ENCODE results near the gene ZFYVE26. TPM values are rescaled to one million over a fixed set of nuclear protein-coding genes. Genes with fewer than 3 reads are reported as not detected.
A peak's percentile ranks its signal among the peaks of the same experiment; 100 is the strongest.
"Not testable (repeated sequence)": the region's sequence is repeated elsewhere in the genome, so short reads cannot be mapped to it uniquely, and the experiment has no call there.

ZFYVE26 gene
- total RNA-seq, 1 donor from 2014 or later: 21.0 TPM

DNA sequence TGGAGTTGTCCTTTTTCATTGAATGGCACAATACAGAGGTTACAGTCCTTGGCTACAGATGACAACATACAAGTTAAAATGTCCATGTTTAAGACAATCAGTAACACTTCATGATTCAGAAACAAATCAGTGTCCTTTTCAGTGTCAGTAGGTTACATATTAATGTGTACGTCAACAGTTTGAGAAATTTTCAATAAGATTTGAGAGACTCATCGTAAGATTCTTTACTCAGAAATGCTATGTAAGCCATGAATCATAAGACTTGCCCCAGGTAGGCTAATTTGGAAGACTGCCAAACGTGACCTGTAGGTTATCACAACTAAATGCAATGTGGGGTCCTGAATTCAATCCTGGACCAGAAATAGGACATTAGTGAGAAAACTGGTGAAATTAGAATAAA is 111.2 kb downstream of the ZFYVE26 start:
- DNase-seq (ENCODE audit: low spot score): no peak

DNA sequence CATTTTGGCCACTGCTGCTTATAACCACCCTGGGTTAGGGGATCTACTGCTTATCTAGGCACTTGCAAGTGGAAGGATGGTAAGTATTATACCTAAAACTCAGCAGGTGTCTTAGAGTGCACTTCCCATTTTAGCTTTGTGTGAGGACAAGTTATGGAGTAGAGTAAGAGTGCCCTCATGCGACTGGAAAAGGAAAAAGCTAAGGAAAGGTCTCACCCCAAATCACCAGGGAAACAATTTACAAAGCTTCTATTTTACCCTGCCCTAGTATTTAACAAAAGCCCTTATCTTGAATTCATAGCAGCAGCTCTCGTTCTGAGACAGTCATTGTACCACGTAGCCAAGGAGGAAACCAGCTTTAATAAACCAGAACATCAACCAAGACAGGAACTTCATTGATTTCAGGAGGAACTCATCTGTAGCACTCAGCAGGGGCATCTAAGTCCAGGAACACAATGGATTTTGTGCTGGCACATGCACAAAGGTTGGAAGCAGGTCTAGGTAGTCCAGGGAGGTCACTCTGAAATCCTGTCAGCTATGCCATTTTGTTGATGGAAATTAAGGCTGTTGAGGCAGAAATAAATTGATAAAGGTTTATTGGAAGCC is 111.8 kb downstream of the ZFYVE26 start:
- peak; percentile 67 for DNase-seq (ENCODE audit: low spot score)

DNA sequence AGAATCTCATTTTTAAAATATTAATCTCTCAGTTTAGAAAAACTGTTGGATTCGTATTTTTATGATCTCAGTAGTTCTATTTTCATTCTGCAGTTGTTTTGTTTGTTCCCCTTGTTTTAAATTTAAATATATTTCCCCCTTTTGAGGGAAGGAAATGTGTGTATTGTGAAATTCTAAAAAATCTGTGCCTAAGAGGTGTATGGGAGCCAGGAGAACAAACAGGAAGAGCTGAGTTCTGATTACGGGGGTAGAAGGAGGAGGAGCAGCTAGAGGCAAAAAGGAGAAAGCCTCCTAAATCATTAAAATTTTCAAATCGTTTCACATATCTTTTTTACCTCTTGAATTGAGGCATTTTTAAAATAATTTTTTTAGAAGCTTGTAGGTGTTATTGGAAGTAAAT is 112.4 kb downstream of the ZFYVE26 start:
- no peak for DNase-seq (ENCODE audit: low spot score)

DNA sequence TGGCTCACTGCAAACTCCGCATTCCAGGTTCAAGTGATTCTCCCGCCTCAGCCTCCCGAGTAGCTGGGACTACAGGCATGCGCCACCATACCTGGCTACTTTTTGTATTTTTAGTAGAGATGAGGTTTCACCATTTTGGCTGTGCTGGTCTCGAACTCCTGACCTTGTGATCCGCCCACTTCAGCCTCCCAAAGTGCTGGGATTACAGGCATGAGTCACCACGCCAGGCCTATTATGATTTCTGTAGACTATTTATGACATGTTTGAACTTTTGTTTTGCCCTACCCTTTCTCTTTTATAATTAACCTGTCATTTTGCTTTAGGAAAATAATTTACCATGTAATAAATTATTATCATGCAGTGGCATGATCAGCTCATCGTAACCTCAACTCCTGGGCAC is 114.9 kb downstream of the ZFYVE26 start, which contains the start of gene RDH12:
Gene RDH12, plus strand, starts transcription at position 395 of the 400 bp plus-strand sequence. CDS start 20,757 bp downstream, outside the sequence.
- DNase-seq (ENCODE audit: low spot score): not testable (repeated sequence)

DNA sequence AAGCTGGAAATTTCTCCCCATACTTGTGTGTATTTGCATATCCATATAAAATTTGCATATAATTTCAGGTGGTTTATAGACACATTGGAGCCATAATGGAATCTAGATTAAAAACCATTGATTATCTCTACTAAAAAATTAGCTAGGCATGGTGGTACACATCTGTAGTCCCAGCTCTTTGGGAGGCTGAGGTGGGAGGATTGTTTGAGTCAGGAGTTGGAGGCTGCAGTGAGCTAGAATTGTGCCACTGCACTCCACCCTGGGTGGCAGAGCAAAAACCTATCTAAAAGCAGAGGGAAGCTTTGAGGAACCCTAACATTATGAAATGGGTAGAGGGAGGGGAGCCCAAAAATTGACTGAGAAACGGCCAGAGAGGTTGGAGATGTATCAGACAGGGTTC is 118.2 kb downstream of the ZFYVE26 start:
- DNase-seq (ENCODE audit: low spot score): no peak

DNA sequence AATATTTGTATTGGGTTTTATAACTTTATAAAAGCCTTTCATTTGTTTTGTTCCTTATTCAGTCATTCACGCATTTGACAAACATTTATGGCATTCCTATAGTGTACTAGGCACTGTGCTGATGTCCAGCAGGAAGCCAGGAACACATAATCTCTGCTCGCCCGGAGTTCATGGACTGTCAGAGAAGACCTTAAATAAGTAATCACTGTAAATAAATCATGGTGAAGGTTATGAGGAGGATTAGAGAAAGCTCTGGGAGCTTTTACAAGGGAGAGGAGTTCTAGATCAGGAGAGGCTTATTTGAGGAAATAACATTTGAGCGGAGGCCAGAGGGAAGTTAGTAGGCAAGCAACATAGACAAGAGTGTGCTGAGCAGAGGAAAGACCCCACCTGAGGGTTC is 119.4 kb downstream of the ZFYVE26 start:
- DNase-seq (ENCODE audit: low spot score): no peak

Other genes with a start within 250 kb of the ZFYVE26 start
- gene PIGH, start 216.3 kb downstream of the ZFYVE26 start, total RNA-seq: 41.5 TPM
- gene ARG2, start 196.7 kb downstream of the ZFYVE26 start, total RNA-seq: 9.5 TPM
- 108 TPM for gene VTI1B, start 142.0 kb downstream of the ZFYVE26 start, total RNA-seq
- gene RDH11, start 120.8 kb downstream of the ZFYVE26 start, total RNA-seq: 222 TPM
- 166 TPM for gene RDH12, start 114.7 kb downstream of the ZFYVE26 start, total RNA-seq
- 18.5 TPM for gene RAD51B, start 3.2 kb upstream of the ZFYVE26 start, total RNA-seq